ENCODE data around the gene CYP27B1.

- TF ChIP-seq CTCF (IDR thresholded peaks at IDR 0.05; ENCODE audit: low read depth, low read length, missing input control): no peak
- TF ChIP-seq RAD21 (IDR thresholded peaks at IDR 0.05): no peak
- no peak for TF ChIP-seq MAX (IDR thresholded peaks at IDR 0.05)
- no peak for TF ChIP-seq REST (IDR thresholded peaks at IDR 0.05)
- no peak for TF ChIP-seq YY1 (IDR thresholded peaks at IDR 0.05)
- TF ChIP-seq GABPA (IDR thresholded peaks at IDR 0.05 in 1 of 2, conservative IDR thresholded peaks at IDR 0.05 in 1 of 2): no peak
- TF ChIP-seq TAF1 (conservative IDR thresholded peaks at IDR 0.05): no peak
- no peak for TF ChIP-seq FOXA1 (IDR thresholded peaks at IDR 0.05)
Measured at GRCh38 chr12:57720606-57721595, 46.0 kb downstream of the CYP27B1 start.

All from liver (tissue), 3 donors.